ENCODE measurements around the gene CLDN6. TPM values are rescaled to one million over a fixed set of nuclear protein-coding genes. Genes with fewer than 3 reads are reported as not detected.

The CLDN6 gene
- total RNA-seq, 2 experiments from 2014 or later = not detected

DNA sequence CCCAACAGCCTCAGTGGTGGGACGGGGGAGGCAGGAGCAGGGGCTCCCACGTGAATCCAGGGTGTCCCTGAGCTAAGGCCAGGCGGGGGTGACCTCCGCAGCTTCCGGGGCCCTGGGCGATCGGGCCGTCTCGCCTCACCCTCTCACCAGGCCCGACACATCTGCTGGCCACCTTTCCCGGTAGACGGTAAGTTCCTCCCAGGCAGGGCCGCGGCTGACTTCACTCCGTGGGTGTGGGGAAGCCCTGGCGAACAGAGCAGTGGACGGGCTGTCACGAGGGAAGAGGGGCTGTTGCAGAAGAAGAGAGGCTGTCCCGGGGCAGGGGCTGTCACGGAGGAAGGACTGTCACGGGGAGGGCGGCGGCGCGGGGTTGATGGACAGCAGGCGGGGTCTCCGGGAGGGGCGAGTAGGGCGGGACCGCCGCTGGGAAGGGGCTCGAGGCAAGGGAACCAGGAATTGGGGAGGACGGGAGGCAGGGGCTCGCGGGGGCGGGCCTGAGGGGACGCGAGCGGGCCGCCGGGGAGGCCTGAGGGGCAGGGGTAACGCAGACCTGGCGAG lies 38.2 kb downstream of the CLDN6 start:
- H3K27ac Mint-ChIP-seq = peak overlapping the region; percentile 80
- CTCF ChIA-PET = interaction anchor here (0.6 to 4.7 kb wide), 6 partner anchors 10 to 140 kb away, joined by 3 to 31 read pairs (median 6); partner anchors contain the start of genes FLYWCH2 and PAQR4
- H3K27me3 Mint-ChIP-seq = peaks cover 2% of the 10 kb centered on the region
- POLR2A ChIA-PET = interaction anchor here (0.6 to 4.7 kb wide), 23 partner anchors 9 to 421 kb away, joined by 3 to 107 read pairs (median 6); partner anchors contain the start of genes HCFC1R1, IL32, KREMEN2 and PAQR4
- DNase-seq = peak; percentile 46
- H3K4me1 Mint-ChIP-seq = peaks cover 41% of the 10 kb centered on the region
- H3K4me3 Mint-ChIP-seq = peak overlapping the region; percentile 88
- peaks cover 25% of the 10 kb centered on the region for H3K36me3 Mint-ChIP-seq (ENCODE audit: low read depth)
- H3K9me3 Mint-ChIP-seq = no peaks in the 10 kb centered on the region

DNA sequence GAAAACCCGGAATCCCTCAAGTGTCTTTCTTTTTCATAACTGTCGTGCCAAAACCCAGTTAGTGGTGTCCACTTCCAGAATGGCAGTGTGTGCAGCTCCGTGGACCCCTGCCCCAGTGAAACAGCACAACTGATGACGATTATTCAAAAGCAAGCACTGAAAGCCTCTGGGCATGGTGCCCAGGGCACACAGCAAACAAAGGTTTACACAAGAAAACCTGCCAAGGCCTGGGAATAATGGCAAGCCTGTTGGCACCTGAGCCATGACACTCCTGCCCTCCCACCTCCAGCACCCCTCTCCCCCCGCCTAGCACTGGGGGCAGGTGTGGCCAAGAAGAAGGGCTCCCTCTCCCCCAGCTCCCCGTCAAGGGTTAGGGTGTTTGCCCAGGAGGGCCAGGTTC lies 40.5 kb downstream of the CLDN6 start:
- Mint-ChIP-seq H3K9me3 (no peaks in the 10 kb centered on the region), H3K4me3 (no peak overlapping the region), H3K27me3 (no peaks in the 10 kb centered on the region), H3K36me3 (ENCODE audit: low read depth) (peaks cover 29% of the 10 kb centered on the region), H3K4me1 (peaks cover 33% of the 10 kb centered on the region), H3K27ac (no peak overlapping the region)
- DNase-seq = no peak
- ChIA-PET POLR2A (interaction anchor here (0.7 to 4.7 kb wide), 3 partner anchors 7 to 225 kb away, joined by 3 to 107 read pairs (median 7); partner anchors contain the start of genes PAQR4 and SRRM2), CTCF (interaction anchor here (1.4 to 4.7 kb wide), 3 partner anchors 8 to 152 kb away, joined by 4 to 31 read pairs (median 6); partner anchors contain the start of gene PAQR4)

- CTCF ChIA-PET = no interaction called here
- POLR2A ChIA-PET = interaction anchor here (2.6 kb wide), 1 partner anchor 11 kb away, joined by 7 read pairs; no protein-coding TSS in a partner anchor
These were observed 41.3 kb downstream of the CLDN6 start for GRCh38 chr16:2976673-2977072.

GRCh38 chr16:2976201-2976600 lies 41.8 kb downstream of the CLDN6 start:
- ChIA-PET CTCF (interaction anchor here (0.5 kb wide), 1 partner anchor 58 kb away, joined by 4 read pairs; no protein-coding TSS in a partner anchor), POLR2A (interaction anchor here (2.6 kb wide), 1 partner anchor 11 kb away, joined by 7 read pairs; no protein-coding TSS in a partner anchor)
- H3K9me3 Mint-ChIP-seq = no peaks in the 10 kb centered on the region
- peaks cover 32% of the 10 kb centered on the region for H3K4me1 Mint-ChIP-seq
- H3K27ac Mint-ChIP-seq = no peak overlapping the region
- H3K36me3 Mint-ChIP-seq (ENCODE audit: low read depth) = peaks cover 39% of the 10 kb centered on the region
- H3K27me3 Mint-ChIP-seq = no peaks in the 10 kb centered on the region
- no peak overlapping the region for H3K4me3 Mint-ChIP-seq
- no peak for DNase-seq

More at GRCh38 chr16:2976673-2977072, 41.3 kb downstream of the CLDN6 start:
- no peak overlapping the region for H3K27ac Mint-ChIP-seq
- no peaks in the 10 kb centered on the region for H3K27me3 Mint-ChIP-seq
- H3K4me3 Mint-ChIP-seq = no peak overlapping the region
- no peak for DNase-seq
- H3K4me1 Mint-ChIP-seq = peaks cover 34% of the 10 kb centered on the region
- peaks cover 37% of the 10 kb centered on the region for H3K36me3 Mint-ChIP-seq (ENCODE audit: low read depth)
- H3K9me3 Mint-ChIP-seq = no peaks in the 10 kb centered on the region

DNA sequence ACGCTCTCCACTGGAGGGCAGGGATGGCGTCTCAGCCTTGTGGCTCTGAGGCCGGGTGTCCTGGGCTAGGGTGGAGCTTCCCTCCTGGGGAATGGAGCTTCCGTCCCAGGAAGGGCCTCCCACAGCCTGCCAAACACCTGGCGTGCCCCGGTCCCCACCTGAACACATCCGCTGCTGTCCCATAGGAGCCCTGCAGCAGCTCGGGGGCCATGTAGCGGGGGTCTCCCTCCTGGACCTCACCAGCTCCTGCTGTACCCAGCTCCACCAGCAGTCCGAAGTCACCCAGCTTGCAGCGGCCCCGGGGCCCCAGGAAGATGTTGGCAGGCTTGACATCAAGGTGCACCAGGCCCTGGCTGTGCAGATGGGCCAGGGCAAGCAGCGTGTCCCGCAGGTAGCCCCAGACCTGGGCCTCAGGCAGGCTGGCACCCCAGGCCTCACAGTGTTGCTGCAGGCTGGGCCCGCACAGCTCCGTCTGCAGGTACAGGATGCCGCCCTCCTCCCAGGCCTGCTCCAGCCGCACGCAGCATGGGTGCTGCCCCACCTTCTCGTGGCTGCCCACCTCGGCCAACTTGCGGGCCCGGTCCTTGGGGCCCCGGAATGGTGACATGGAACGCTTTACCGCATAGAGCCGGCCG lies 42.7 kb downstream of the CLDN6 start:
- H3K27ac Mint-ChIP-seq = no peak overlapping the region
- ChIA-PET POLR2A (interaction anchor here (0.8 to 2.6 kb wide), 2 partner anchors 10 to 384 kb away, joined by 3 to 7 read pairs; no protein-coding TSS in a partner anchor), CTCF (no interaction called here)
- H3K4me1 Mint-ChIP-seq = peaks cover 34% of the 10 kb centered on the region
- H3K4me3 Mint-ChIP-seq = no peak overlapping the region
- H3K27me3 Mint-ChIP-seq = no peaks in the 10 kb centered on the region
- peaks cover 45% of the 10 kb centered on the region for H3K36me3 Mint-ChIP-seq (ENCODE audit: low read depth)
- H3K9me3 Mint-ChIP-seq = no peaks in the 10 kb centered on the region
- DNase-seq = no peak

- H3K4me1 Mint-ChIP-seq = peaks cover 35% of the 10 kb centered on the region
- peaks cover 43% of the 10 kb centered on the region for H3K36me3 Mint-ChIP-seq (ENCODE audit: low read depth)
- POLR2A ChIA-PET = interaction anchor here (0.8 kb wide), 1 partner anchor 384 kb away, joined by 3 read pairs; no protein-coding TSS in a partner anchor
- no peaks in the 10 kb centered on the region for H3K9me3 Mint-ChIP-seq
- CTCF ChIA-PET = no interaction called here
- no peak for DNase-seq
- no peak overlapping the region for H3K4me3 Mint-ChIP-seq
- H3K27me3 Mint-ChIP-seq = no peaks in the 10 kb centered on the region
- no peak overlapping the region for H3K27ac Mint-ChIP-seq
These were observed 43.5 kb downstream of the CLDN6 start for GRCh38 chr16:2974319-2975056.

DNA sequence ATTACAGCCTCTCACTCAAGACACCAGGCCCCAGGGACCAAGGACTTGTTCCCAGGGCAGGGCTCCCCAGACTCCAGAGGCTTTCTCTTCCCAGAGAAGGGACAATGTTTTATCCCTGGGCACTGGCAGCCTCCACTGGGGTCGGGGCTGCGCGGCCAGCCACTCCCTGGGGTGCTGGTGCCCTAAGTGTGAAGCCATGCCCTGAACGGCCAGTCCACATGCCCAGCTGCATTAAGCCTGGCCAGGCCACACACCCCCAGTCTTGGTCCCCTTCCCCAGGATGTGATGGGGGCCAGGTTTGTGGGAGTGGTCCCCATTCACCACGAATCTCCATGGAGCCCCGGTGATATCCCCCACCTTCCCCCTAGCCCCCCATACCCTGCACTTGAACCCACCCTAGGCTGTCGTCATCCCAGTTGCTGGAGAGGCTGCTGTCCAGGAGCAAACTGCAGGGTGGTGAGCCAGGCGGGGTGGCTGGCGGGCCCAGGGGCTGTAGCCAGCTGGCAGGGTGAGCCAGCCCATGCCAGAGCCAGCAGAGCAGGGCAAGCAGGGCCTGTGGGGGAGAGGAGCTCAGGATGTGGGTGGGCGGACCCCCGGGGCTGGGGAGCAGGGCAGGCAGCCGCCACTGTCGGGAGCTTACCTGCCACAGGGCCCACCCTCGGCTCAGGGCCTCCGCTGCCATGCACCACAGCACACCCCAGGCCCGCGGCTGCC lies 44.2 kb downstream of the CLDN6 start:
- Mint-ChIP-seq H3K27ac (no peak overlapping the region), H3K9me3 (no peaks in the 10 kb centered on the region), H3K36me3 (ENCODE audit: low read depth) (peaks cover 43% of the 10 kb centered on the region), H3K4me3 (no peak overlapping the region), H3K27me3 (no peaks in the 10 kb centered on the region), H3K4me1 (peaks cover 33% of the 10 kb centered on the region)
- DNase-seq = no peak
- POLR2A ChIA-PET = no interaction called here
- CTCF ChIA-PET = no interaction called here

- H3K4me3 Mint-ChIP-seq = no peak overlapping the region
- no peak for DNase-seq
- CTCF ChIA-PET = interaction anchor here (0.6 kb wide), 1 partner anchor 8 kb away, joined by 3 read pairs; no protein-coding TSS in a partner anchor
- peaks cover 5% of the 10 kb centered on the region for H3K27me3 Mint-ChIP-seq
- peaks cover 36% of the 10 kb centered on the region for H3K4me1 Mint-ChIP-seq
- H3K9me3 Mint-ChIP-seq = no peaks in the 10 kb centered on the region
- H3K27ac Mint-ChIP-seq = no peak overlapping the region
- peaks cover 40% of the 10 kb centered on the region for H3K36me3 Mint-ChIP-seq (ENCODE audit: low read depth)
- POLR2A ChIA-PET = interaction anchor here (1.5 kb wide), 1 partner anchor 15 kb away, joined by 4 read pairs; a partner anchor contains a TSS
These were observed 44.9 kb downstream of the CLDN6 start for GRCh38 chr16:2973093-2973492.

DNA sequence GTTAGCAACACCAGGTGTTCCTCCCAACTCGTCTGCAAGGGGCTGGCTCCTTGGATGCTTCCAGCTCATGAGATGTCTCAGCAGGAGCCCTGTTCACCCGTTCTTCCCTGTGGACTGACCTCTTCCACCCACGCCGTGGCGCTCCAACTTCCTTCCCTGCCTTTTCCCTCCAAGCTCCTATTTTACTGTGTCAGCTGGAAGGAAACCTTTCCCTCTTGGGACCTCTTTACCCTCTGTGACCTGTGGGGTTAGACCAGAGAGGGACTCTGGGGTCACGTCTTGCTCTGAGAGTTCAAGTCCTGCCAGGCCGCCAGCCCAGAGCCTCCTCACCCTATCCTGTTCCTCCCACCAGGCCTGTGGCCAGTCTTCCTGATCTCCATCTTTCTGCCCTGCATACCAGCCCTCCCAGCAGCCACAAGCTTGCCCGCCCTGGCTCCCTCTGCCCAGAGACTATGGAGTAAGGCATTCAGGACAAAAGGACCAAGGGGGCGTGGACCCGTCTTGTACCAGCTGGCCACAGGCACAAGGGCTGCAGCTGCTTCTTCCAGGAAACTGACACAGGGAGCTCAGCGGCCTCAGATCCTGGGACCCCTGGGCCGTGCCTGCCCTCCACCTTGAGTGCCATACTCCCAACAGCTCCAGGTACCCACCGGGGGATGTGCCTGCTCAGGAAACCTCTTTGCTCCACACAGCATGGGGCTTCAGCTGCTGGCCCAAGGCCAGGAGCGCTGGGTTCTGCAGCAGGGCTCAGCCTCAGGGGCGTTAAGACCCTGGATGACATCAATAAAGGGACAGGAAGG lies 45.8 kb downstream of the CLDN6 start:
- Mint-ChIP-seq H3K9me3 (no peaks in the 10 kb centered on the region), H3K4me1 (peaks cover 33% of the 10 kb centered on the region), H3K36me3 (ENCODE audit: low read depth) (peaks cover 34% of the 10 kb centered on the region), H3K27ac (peak overlapping the region; percentile 40), H3K4me3 (peak overlapping the region; percentile 15), H3K27me3 (peaks cover 10% of the 10 kb centered on the region)
- ChIA-PET POLR2A (interaction anchor here (1.4 to 4.1 kb wide), 3 partner anchors 7 to 32 kb away, joined by 3 to 107 read pairs (median 4); partner anchors contain the start of gene PKMYT1), CTCF (interaction anchor here (0.6 to 0.9 kb wide), 3 partner anchors 8 to 45 kb away, joined by 3 read pairs; no protein-coding TSS in a partner anchor)
- DNase-seq = no peak

DNA sequence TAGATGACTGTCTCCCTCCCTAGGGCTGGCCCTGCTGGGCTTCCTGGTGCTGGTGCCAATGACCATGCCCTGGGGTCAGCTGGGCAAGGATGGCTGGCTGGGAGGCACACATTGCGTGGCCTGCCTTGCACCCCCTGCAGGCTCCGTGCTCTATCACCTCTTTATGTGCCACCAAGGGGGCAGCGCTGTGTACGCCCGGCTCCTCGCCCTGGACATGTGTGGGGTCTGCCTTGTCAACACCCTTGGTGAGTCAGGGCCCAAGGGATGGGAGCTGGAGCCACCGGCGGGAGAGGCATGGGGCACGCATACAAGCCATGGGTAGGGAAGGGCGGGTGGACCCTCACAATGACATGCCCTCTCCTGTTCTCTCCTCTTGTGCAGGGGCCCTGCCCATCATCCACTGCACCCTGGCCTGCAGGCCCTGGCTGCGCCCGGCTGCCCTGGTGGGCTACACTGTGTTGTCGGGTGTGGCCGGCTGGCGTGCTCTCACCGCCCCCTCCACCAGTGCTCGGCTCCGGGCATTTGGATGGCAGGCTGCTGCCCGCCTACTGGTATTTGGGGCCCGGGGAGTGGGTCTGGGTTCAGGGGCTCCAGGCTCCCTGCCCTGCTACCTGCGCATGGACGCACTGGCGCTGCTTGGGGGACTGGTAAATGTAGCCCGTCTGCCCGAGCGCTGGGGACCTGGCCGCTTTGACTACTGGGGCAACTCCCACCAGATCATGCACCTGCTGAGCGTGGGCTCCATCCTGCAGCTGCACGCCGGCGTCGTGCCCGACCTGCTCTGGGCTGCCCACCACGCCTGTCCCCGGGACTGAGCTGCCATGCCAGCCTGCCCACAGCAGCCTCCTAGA lies 46.6 kb downstream of the CLDN6 start:
- peak overlapping the region; percentile 76 for H3K4me3 Mint-ChIP-seq
- CTCF ChIA-PET = no interaction called here
- no peak for DNase-seq
- no peaks in the 10 kb centered on the region for H3K9me3 Mint-ChIP-seq
- POLR2A ChIA-PET = interaction anchor here (1.4 to 4.1 kb wide), 3 partner anchors 8 to 33 kb away, joined by 3 to 107 read pairs (median 4); partner anchors contain the start of gene PKMYT1
- peak overlapping the region; percentile 71 for H3K27ac Mint-ChIP-seq
- H3K36me3 Mint-ChIP-seq (ENCODE audit: low read depth) = peaks cover 29% of the 10 kb centered on the region
- H3K4me1 Mint-ChIP-seq = peaks cover 28% of the 10 kb centered on the region
- peaks cover 12% of the 10 kb centered on the region for H3K27me3 Mint-ChIP-seq

GRCh38 chr16:2970563-2970962 lies 47.4 kb downstream of the CLDN6 start:
- H3K27me3 Mint-ChIP-seq = peaks cover 16% of the 10 kb centered on the region
- H3K27ac Mint-ChIP-seq = peak overlapping the region; percentile 71
- POLR2A ChIA-PET = interaction anchor here (0.9 to 4.1 kb wide), 10 partner anchors 9 to 217 kb away, joined by 3 to 107 read pairs (median 4); partner anchors contain the start of genes HCFC1R1, PKMYT1 and TNFRSF12A
- CTCF ChIA-PET = interaction anchor here (0.9 to 1.6 kb wide), 8 partner anchors 9 to 165 kb away, joined by 3 to 31 read pairs (median 6); partner anchors contain the start of genes FLYWCH1, PKMYT1 and ZNF213
- peaks cover 23% of the 10 kb centered on the region for H3K36me3 Mint-ChIP-seq (ENCODE audit: low read depth)
- peaks cover 32% of the 10 kb centered on the region for H3K4me1 Mint-ChIP-seq
- no peaks in the 10 kb centered on the region for H3K9me3 Mint-ChIP-seq
- DNase-seq = no peak
- peak overlapping the region; percentile 76 for H3K4me3 Mint-ChIP-seq
